Activated B cell treated with CpG ODN at 0.5 μM for 24 hours (primary cell): ENCODE data around the gene NR1H3. TPM values are rescaled to one million over a fixed set of nuclear protein-coding genes. Genes with fewer than 3 reads are reported as not detected.

Source experiments
- ATAC-seq: fragments of 200-7000 bp; cut with Tn5 transposase; one replicate; pipeline ENCODE4 v1.10.0; 2021; ENCODE audit warnings: low read depth, mild to moderate bottlenecking, moderate library complexity
- CTCF ChIA-PET: fragments of 350-600 bp; sonication (Branson Sonifier 250); formaldehyde crosslinking; loops from one replicate; lab custom pipeline; 2021; ENCODE audit warnings: antibody characterized with exemption; lab: Charles Lee
- POLR2A ChIA-PET: fragments of 350-600 bp; sonication (Branson Sonifier 250); formaldehyde crosslinking; loops from one replicate; lab custom pipeline; 2021; ENCODE audit warnings: antibody characterized with exemption; lab: Charles Lee
- DNase-seq: peaks from one replicate; pipeline ENCODE4 v3.0.0; 2022
- H3K27ac Mint-ChIP-seq: one replicate; pipeline ENCODE4 v1.8.0; 2020; ENCODE audit warnings: mixed read lengths
- H3K27me3 Mint-ChIP-seq: one replicate; pipeline ENCODE4 v1.8.0; 2021; ENCODE audit warnings: mixed read lengths
- H3K36me3 Mint-ChIP-seq: one replicate; pipeline ENCODE4 v1.8.0; 2021; ENCODE audit warnings: low read depth, mixed read lengths
- H3K4me1 Mint-ChIP-seq: one replicate; pipeline ENCODE4 v1.8.0; 2021; ENCODE audit warnings: mixed read lengths
- H3K4me3 Mint-ChIP-seq: one replicate; pipeline ENCODE4 v1.8.0; 2020; ENCODE audit warnings: mild to moderate bottlenecking, mixed read lengths
- H3K9me3 Mint-ChIP-seq: one replicate; pipeline ENCODE4 v1.8.0; 2020; ENCODE audit warnings: mixed read lengths
- intact Hi-C: fragments of 100-400 bp; cut with micrococcal nuclease; formaldehyde crosslinking; loops from one replicate; pipeline ENCODE4 v1.15.1; 2024
- total RNA-seq: library from RNA; stranded (reverse); gene quantifications from 2 replicates; pipeline ENCODE4 v1.2.3, GENCODE V29; 2022
- TF ChIP-seq, protein P1 (sequence below): fragments of 200-600 bp; IDR thresholded peaks from one replicate; pipeline ENCODE4 v1.8.0; 2022; ENCODE audit warnings: antibody characterized with exemption, mild to moderate bottlenecking

The NR1H3 gene
- total RNA-seq, 1 donor from 2014 or later = 3.9 TPM

DNA sequence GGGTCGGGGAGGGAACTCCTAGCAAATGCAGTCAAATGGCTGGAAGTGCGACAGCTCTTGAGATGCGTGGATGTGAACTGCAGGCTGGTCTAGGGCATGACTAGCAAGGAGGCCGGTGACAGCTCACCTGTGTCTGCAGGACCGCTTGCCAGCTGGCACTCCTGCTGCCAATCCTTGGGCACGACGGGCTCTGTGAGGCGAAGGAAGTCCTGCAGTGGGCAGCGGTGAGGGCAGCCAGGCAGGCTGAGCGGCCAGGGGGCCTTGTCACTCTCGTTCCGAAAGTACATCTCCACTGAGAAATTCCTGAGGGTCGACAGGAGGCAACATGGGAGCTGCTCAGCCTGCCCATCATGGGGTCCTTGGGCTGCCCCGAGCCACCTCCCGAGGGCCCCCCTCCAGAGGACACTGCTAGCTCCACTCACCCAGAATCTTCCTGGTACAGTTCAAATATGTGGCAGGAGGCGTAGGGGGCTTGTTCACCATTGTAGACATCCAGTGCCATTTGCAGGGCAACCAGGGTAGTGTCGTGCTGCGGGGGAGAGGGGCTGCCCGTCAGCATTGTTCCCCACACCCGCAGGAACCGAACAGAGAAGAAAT is 15.1 kb upstream of the NR1H3 start:
- H3K9me3 Mint-ChIP-seq = no peaks in the 10 kb centered on the region
- H3K27me3 Mint-ChIP-seq = no peaks in the 10 kb centered on the region
- peaks cover 4% of the 10 kb centered on the region for H3K4me1 Mint-ChIP-seq
- no peak overlapping the region for H3K4me3 Mint-ChIP-seq
- TF ChIP-seq, protein P1, sequence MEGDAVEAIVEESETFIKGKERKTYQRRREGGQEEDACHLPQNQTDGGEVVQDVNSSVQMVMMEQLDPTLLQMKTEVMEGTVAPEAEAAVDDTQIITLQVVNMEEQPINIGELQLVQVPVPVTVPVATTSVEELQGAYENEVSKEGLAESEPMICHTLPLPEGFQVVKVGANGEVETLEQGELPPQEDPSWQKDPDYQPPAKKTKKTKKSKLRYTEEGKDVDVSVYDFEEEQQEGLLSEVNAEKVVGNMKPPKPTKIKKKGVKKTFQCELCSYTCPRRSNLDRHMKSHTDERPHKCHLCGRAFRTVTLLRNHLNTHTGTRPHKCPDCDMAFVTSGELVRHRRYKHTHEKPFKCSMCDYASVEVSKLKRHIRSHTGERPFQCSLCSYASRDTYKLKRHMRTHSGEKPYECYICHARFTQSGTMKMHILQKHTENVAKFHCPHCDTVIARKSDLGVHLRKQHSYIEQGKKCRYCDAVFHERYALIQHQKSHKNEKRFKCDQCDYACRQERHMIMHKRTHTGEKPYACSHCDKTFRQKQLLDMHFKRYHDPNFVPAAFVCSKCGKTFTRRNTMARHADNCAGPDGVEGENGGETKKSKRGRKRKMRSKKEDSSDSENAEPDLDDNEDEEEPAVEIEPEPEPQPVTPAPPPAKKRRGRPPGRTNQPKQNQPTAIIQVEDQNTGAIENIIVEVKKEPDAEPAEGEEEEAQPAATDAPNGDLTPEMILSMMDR = no peak
- H3K27ac Mint-ChIP-seq = no peak overlapping the region
- ATAC-seq (no peak), DNase-seq (no peak)
- CTCF ChIA-PET = interaction anchor here (1.4 to 1.5 kb wide), 2 partner anchors 17 to 56 kb away, joined by 3 to 4 read pairs; partner anchors contain the start of gene PACSIN3
- POLR2A ChIA-PET = no interaction called here
- intact Hi-C loops = no loop called here
- peaks cover 87% of the 10 kb centered on the region for H3K36me3 Mint-ChIP-seq

DNA sequence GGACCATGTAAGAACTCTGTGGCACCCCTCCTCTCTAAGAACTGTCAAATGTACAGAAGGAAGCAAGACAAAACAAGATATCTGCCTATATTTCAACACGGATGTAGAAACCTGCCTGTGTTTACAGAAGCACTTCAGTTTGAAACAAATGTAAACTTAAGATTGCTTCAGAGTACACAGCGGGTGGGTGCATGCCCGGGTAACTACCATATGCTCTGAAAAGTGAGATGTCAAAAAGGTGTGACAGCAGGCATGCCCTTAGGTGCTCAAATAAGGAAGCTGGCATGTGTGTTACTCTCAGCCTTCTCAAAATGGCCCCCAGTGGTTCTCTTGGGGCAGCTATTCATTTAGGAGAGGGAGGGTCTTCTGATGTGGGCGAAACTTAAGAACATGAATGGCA is 14.3 kb upstream of the NR1H3 start:
- intact Hi-C loops = no loop called here
- H3K36me3 Mint-ChIP-seq = peaks cover 82% of the 10 kb centered on the region
- H3K4me1 Mint-ChIP-seq = peaks cover 11% of the 10 kb centered on the region
- H3K27me3 Mint-ChIP-seq = no peaks in the 10 kb centered on the region
- H3K27ac Mint-ChIP-seq = no peak overlapping the region
- no peak for ATAC-seq
- CTCF ChIA-PET = interaction anchor here (1.5 kb wide), 1 partner anchor 17 kb away, joined by 4 read pairs; no protein-coding TSS in a partner anchor
- H3K9me3 Mint-ChIP-seq = no peaks in the 10 kb centered on the region
- TF ChIP-seq, protein P1 = no peak
- H3K4me3 Mint-ChIP-seq = no peak overlapping the region
- no peak for DNase-seq
- POLR2A ChIA-PET = no interaction called here

DNA sequence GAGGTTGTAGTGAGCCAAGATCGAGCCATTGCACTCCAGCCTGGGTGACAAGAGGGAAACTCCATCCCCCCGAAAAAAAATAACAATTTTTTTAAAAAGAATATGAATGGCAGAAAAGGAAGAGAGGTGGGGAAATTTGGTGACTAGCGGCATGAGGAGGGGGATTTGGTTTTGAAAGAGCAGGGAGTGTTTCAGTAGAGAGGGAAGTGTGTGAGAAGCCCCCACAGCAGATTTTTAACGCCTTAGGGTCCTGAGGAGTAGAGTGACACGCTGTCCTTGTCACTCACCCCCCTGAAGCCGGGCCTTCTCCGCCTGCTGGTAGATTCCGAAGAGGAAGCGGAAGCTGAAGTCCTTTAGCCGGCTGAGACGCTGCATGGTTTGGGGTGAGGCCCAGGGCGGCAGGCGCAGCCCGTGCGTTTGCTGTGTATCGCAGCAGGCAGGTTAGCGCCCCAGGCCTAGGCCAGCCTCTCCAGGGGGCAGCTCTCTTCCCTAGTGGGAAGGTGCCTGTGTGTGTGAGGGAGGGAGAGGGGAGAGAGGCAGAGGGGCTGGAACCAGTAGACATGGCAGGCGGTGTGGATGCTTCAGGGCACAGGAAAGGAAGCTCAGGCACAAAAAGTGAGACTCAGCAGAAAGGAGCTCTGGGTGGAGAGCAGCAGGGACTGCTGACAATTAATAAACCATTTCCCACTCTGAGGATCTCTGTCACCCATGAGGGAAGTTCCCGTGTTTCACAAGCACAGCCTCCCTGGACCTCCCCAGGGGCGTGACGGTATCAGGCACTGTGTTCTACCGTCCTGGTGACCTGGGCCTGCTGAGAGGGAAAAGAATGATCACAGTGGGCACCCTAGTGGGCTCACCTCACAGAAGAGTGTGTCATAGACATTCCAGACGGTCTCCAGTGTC is 13.1 kb upstream of the NR1H3 start:
- intact Hi-C loops = no loop called here
- Mint-ChIP-seq H3K9me3 (no peaks in the 10 kb centered on the region), H3K27ac (peak overlapping the region; percentile 35), H3K36me3 (peaks cover 74% of the 10 kb centered on the region), H3K27me3 (no peaks in the 10 kb centered on the region), H3K4me1 (peaks cover 21% of the 10 kb centered on the region), H3K4me3 (no peak overlapping the region)
- ChIA-PET CTCF (no interaction called here), POLR2A (no interaction called here)
- no peak for DNase-seq
- no peak for ATAC-seq
- TF ChIP-seq, protein P1 = no peak

DNA sequence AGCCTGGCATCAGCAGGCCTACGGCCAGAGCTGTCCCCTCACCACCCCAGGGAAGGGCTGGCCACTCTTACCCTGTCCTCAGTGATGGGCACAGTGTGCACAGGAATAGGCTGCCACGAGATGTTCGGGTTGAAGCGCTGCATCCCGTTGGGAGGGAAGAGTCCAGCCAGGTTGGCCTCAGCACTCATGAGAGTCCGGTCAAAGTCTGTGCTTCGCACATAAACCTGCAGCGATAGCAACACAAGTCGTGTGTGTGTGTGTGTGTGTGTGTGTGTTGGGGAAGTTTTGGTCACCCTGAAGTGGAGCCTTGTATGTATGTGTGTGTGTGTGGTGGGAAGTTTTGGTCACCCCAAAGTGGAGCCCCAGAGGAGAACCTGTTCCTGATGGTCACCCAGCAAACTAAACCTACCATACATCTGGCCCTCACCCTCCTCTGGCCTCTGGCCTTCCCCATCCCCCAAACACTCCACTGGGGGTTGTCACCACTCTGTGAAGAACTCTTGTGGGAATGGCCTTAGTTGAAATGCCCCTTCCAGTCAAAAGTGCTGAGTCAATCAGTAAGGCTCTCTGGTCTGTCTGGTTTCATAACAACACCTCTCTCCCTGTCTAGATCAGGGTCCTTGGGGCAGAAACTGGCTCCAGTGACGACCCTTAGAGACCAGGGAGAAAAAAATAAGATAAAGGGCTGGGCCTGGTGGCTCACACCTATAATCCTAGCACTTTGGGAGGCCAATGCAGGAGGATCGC is 12.0 kb upstream of the NR1H3 start:
- Mint-ChIP-seq H3K36me3 (peaks cover 65% of the 10 kb centered on the region), H3K27ac (no peak overlapping the region), H3K4me1 (peaks cover 21% of the 10 kb centered on the region), H3K4me3 (no peak overlapping the region), H3K27me3 (no peaks in the 10 kb centered on the region), H3K9me3 (no peaks in the 10 kb centered on the region)
- DNase-seq (no peak), ATAC-seq (no peak)
- intact Hi-C loops = no loop called here
- ChIA-PET CTCF (no interaction called here), POLR2A (interaction anchor here (1.4 kb wide), 1 partner anchor 27 kb away, joined by 5 read pairs; no protein-coding TSS in a partner anchor)
- TF ChIP-seq, protein P1 = no peak
